SK-N-SH treated with all-trans-retinoic acid at 6 μM for 48 hours (cell line): ENCODE data around the gene LYZ.

Source experiments
- ATAC-seq: fragments of 200-7000 bp; cut with Tn5 transposase; 3 replicates; pipeline ENCODE4 v1.9.1; 2020; ENCODE audit warnings: mild to moderate bottlenecking, moderate library complexity
- ARNTL ChIP-seq: fragments of 450-650 bp; formaldehyde crosslinking; IDR thresholded peaks from 2 replicates; pipeline ENCODE4 v1.5.0; 2020; ENCODE audit warnings: low read depth, mild to moderate bottlenecking, moderate library complexity, borderline replicate concordance
- BACH2 ChIP-seq: fragments of 250-450 bp; sonication (Bioruptor Pico); IDR thresholded peaks from 2 replicates; pipeline ENCODE4 v1.9.0; 2021; ENCODE audit warnings: mild to moderate bottlenecking, borderline replicate concordance
- CSDC2 ChIP-seq: fragments of 250-450 bp; sonication (Bioruptor Pico); IDR thresholded peaks from 2 replicates; pipeline ENCODE4 v1.5.0; 2020; ENCODE audit warnings: mild to moderate bottlenecking, moderate library complexity
- ESRRG ChIP-seq: fragments of 250-450 bp; sonication (Bioruptor Pico); IDR thresholded peaks from 2 replicates; pipeline ENCODE4 v1.6.1; 2021; ENCODE audit warnings: mild to moderate bottlenecking
- GLIS3 ChIP-seq: fragments of 250-450 bp; sonication (Bioruptor Pico); IDR thresholded peaks from 2 replicates; pipeline ENCODE4 v1.5.0; 2020; ENCODE audit warnings: mild to moderate bottlenecking, moderate library complexity
- ISL1 ChIP-seq: fragments of 250-450 bp; sonication (Bioruptor Pico); IDR thresholded peaks from 2 replicates; pipeline ENCODE4 v2.1.2; 2022; ENCODE audit warnings: mild to moderate bottlenecking, moderate library complexity
- OSR1 ChIP-seq: fragments of 250-450 bp; sonication (Bioruptor Pico); IDR thresholded peaks from 2 replicates; pipeline ENCODE4 v1.8.0; 2022; ENCODE audit warnings: moderate library complexity, mild to moderate bottlenecking, inconsistent platforms
- TCF4 ChIP-seq: fragments of 250-450 bp; sonication (Bioruptor Pico); IDR thresholded peaks from 2 replicates; pipeline ENCODE4 v1.8.0; 2021; ENCODE audit warnings: mild to moderate bottlenecking, moderate library complexity, borderline replicate concordance
- TOX ChIP-seq: fragments of 250-450 bp; sonication (Bioruptor Pico); IDR thresholded peaks from 2 replicates; pipeline ENCODE4 v1.8.0; 2021; ENCODE audit warnings: mild to moderate bottlenecking, moderate library complexity, borderline replicate concordance
- ZC3H10 ChIP-seq: fragments of 250-450 bp; sonication (Bioruptor Pico); IDR thresholded peaks from 2 replicates; pipeline ENCODE4 v1.5.1; 2021; ENCODE audit warnings: mild to moderate bottlenecking, moderate library complexity
- ZFP3 ChIP-seq: fragments of 250-450 bp; sonication (Bioruptor Pico); IDR thresholded peaks from 2 replicates; pipeline ENCODE4 v1.5.0; 2020; ENCODE audit warnings: mild to moderate bottlenecking, moderate library complexity
- ZFP30 ChIP-seq: fragments of 450-650 bp; formaldehyde crosslinking; IDR thresholded peaks from 2 replicates; pipeline ENCODE4 v1.5.0; 2022; ENCODE audit warnings: mild to moderate bottlenecking, moderate library complexity
- ZNF565 ChIP-seq: fragments of 450-650 bp; formaldehyde crosslinking; conservative IDR thresholded peaks from 2 replicates; pipeline ENCODE4 v1.5.0; 2020; ENCODE audit warnings: low read depth, mild to moderate bottlenecking, moderate library complexity
- ZNF70 ChIP-seq: fragments of 450-650 bp; formaldehyde crosslinking; IDR thresholded peaks from 2 replicates; pipeline ENCODE4 v1.5.0; 2020; ENCODE audit warnings: mild to moderate bottlenecking, moderate library complexity
- ZNF8 ChIP-seq: fragments of 450-650 bp; formaldehyde crosslinking; IDR thresholded peaks from 2 replicates; pipeline ENCODE4 v1.5.0; 2020; ENCODE audit warnings: mild to moderate bottlenecking, moderate library complexity
- TF ChIP-seq, protein P1 (sequence below): fragments of 250-450 bp; sonication (Bioruptor Pico); IDR thresholded peaks from 2 replicates; pipeline ENCODE4 v1.8.0; 2020; ENCODE audit warnings: mild to moderate bottlenecking, moderate library complexity, borderline replicate concordance
- TF ChIP-seq, protein P2 (sequence below): fragments of 250-450 bp; sonication (Bioruptor Pico); IDR thresholded peaks from 2 replicates; pipeline ENCODE4 v1.5.0; 2020; ENCODE audit warnings: mild to moderate bottlenecking, moderate library complexity
- TF ChIP-seq, protein P3 (sequence below): fragments of 250-450 bp; sonication (Bioruptor Pico); IDR thresholded peaks from 2 replicates; pipeline ENCODE4 v1.5.1; 2020; ENCODE audit warnings: low read depth, mild to moderate bottlenecking, moderate library complexity
- TF ChIP-seq, protein P4 (sequence below): fragments of 250-450 bp; sonication (Bioruptor Pico); IDR thresholded peaks from 2 replicates; pipeline ENCODE4 v1.5.1; 2021; ENCODE audit warnings: mild to moderate bottlenecking, moderate library complexity
- TF ChIP-seq, protein P5 (sequence below): fragments of 250-450 bp; sonication (Bioruptor Pico); IDR thresholded peaks from 2 replicates; pipeline ENCODE4 v1.8.0; 2021; ENCODE audit warnings: low read depth, mild to moderate bottlenecking, moderate library complexity, borderline replicate concordance

LYZ gene

DNA sequence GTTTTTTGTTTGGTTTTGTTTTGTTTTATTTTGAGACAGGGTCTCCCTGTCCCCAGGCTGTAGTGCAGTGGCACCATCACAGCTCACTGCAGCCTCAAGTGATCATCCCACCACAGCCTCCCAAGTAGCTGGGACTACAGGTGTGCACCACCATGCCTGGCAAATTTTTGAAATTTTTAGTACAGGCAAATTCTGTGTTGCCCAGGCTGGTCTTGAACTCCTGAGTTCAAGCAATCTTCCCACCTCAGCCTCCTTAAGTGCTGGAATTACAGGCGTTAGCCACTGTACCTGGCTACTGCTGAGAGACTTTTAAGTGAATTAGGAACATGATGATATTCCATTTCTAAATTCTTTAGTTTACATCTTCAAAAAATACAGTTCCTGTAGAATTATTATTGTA, 2.6 kb downstream of the LYZ start:
- no peak for ATAC-seq
- TF ChIP-seq ZNF70 (CRISPR knock-in tag): no peak
- TF ChIP-seq GLIS3 (CRISPR knock-in tag): no peak
- no peak for TF ChIP-seq TCF4
- TF ChIP-seq BACH2 (CRISPR knock-in tag): no peak
- TF ChIP-seq ZFP3 (CRISPR knock-in tag): no peak
- no peak for TF ChIP-seq ARNTL (CRISPR knock-in tag)
- TF ChIP-seq, protein P1, sequence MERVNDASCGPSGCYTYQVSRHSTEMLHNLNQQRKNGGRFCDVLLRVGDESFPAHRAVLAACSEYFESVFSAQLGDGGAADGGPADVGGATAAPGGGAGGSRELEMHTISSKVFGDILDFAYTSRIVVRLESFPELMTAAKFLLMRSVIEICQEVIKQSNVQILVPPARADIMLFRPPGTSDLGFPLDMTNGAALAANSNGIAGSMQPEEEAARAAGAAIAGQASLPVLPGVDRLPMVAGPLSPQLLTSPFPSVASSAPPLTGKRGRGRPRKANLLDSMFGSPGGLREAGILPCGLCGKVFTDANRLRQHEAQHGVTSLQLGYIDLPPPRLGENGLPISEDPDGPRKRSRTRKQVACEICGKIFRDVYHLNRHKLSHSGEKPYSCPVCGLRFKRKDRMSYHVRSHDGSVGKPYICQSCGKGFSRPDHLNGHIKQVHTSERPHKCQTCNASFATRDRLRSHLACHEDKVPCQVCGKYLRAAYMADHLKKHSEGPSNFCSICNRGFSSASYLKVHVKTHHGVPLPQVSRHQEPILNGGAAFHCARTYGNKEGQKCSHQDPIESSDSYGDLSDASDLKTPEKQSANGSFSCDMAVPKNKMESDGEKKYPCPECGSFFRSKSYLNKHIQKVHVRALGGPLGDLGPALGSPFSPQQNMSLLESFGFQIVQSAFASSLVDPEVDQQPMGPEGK (CRISPR knock-in tag): no peak
- no peak for TF ChIP-seq ZNF8 (CRISPR knock-in tag)
- no peak for TF ChIP-seq ZC3H10

DNA sequence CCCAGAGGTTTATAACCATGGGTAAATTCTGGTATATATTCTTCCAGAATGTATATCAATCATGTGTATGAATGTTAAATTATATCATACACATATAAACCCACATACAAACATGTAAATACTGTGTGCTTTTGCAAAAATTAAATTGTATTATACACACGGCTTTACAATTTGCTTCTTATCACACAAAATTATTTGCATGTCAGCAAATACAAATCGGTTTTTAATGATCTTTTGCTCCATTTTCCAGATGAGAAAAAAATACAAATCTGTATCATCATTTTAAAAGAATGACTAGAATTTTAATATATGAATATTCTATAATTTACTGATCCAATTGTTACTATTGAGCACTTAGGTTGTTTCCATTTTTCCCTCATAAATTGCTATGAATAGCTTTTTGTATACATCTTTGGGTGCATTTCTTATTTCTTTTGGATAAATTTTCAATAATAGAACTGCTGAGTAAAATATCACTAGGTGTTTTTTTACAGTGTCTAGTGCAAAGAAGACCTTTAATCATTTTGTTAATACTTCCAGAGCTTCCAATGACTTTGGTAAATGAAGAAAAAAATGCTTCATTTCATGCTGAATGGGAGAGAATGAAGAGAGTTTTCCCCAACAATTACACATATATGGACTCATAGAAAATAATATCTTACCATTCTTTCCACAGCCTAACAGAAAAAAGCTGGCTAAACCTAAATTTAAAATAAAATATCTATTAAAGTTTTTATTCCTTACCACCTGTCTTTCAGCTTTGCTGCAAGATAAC, 3.5 kb downstream of the LYZ start:
- no peak for TF ChIP-seq ARNTL (CRISPR knock-in tag)
- ATAC-seq: no peak

DNA sequence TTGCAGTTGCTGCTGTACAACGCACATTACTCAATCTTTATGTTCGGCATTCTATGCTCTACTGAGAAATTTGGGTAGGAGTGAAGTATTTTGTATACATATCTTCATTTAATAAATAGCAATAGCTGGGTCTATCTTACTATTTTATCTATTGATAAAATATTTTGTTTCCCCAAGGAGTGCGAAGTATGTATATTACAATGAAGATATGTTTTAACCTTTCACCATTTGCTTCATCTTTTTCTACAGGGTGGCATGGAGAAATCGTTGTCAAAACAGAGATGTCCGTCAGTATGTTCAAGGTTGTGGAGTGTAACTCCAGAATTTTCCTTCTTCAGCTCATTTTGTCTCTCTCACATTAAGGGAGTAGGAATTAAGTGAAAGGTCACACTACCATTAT, 4.7 kb downstream of the LYZ start:
- ATAC-seq: no peak
- TF ChIP-seq, protein P2, sequence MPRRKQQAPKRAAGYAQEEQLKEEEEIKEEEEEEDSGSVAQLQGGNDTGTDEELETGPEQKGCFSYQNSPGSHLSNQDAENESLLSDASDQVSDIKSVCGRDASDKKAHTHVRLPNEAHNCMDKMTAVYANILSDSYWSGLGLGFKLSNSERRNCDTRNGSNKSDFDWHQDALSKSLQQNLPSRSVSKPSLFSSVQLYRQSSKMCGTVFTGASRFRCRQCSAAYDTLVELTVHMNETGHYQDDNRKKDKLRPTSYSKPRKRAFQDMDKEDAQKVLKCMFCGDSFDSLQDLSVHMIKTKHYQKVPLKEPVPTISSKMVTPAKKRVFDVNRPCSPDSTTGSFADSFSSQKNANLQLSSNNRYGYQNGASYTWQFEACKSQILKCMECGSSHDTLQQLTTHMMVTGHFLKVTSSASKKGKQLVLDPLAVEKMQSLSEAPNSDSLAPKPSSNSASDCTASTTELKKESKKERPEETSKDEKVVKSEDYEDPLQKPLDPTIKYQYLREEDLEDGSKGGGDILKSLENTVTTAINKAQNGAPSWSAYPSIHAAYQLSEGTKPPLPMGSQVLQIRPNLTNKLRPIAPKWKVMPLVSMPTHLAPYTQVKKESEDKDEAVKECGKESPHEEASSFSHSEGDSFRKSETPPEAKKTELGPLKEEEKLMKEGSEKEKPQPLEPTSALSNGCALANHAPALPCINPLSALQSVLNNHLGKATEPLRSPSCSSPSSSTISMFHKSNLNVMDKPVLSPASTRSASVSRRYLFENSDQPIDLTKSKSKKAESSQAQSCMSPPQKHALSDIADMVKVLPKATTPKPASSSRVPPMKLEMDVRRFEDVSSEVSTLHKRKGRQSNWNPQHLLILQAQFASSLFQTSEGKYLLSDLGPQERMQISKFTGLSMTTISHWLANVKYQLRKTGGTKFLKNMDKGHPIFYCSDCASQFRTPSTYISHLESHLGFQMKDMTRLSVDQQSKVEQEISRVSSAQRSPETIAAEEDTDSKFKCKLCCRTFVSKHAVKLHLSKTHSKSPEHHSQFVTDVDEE (CRISPR knock-in tag): no peak
- TF ChIP-seq ZFP30 (CRISPR knock-in tag) (no peak), CSDC2 (CRISPR knock-in tag) (no peak), ZNF565 (CRISPR knock-in tag) (no peak), ESRRG (CRISPR knock-in tag) (no peak), ZNF8 (CRISPR knock-in tag) (no peak), ISL1 (CRISPR knock-in tag) (no peak), ZC3H10 (no peak), TOX (CRISPR knock-in tag) (no peak), GLIS3 (CRISPR knock-in tag) (no peak), ZNF70 (CRISPR knock-in tag) (no peak), BACH2 (CRISPR knock-in tag) (no peak), OSR1 (CRISPR knock-in tag) (no peak), TCF4 (no peak)
- TF ChIP-seq, protein P3, sequence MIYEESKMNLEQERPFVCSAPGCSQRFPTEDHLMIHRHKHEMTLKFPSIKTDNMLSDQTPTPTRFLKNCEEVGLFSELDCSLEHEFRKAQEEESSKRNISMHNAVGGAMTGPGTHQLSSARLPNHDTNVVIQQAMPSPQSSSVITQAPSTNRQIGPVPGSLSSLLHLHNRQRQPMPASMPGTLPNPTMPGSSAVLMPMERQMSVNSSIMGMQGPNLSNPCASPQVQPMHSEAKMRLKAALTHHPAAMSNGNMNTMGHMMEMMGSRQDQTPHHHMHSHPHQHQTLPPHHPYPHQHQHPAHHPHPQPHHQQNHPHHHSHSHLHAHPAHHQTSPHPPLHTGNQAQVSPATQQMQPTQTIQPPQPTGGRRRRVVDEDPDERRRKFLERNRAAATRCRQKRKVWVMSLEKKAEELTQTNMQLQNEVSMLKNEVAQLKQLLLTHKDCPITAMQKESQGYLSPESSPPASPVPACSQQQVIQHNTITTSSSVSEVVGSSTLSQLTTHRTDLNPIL (CRISPR knock-in tag): no peak
- TF ChIP-seq, protein P4, sequence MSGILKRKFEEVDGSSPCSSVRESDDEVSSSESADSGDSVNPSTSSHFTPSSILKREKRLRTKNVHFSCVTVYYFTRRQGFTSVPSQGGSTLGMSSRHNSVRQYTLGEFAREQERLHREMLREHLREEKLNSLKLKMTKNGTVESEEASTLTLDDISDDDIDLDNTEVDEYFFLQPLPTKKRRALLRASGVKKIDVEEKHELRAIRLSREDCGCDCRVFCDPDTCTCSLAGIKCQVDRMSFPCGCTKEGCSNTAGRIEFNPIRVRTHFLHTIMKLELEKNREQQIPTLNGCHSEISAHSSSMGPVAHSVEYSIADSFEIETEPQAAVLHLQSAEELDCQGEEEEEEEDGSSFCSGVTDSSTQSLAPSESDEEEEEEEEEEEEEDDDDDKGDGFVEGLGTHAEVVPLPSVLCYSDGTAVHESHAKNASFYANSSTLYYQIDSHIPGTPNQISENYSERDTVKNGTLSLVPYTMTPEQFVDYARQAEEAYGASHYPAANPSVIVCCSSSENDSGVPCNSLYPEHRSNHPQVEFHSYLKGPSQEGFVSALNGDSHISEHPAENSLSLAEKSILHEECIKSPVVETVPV (CRISPR knock-in tag): no peak
- TF ChIP-seq, protein P5, sequence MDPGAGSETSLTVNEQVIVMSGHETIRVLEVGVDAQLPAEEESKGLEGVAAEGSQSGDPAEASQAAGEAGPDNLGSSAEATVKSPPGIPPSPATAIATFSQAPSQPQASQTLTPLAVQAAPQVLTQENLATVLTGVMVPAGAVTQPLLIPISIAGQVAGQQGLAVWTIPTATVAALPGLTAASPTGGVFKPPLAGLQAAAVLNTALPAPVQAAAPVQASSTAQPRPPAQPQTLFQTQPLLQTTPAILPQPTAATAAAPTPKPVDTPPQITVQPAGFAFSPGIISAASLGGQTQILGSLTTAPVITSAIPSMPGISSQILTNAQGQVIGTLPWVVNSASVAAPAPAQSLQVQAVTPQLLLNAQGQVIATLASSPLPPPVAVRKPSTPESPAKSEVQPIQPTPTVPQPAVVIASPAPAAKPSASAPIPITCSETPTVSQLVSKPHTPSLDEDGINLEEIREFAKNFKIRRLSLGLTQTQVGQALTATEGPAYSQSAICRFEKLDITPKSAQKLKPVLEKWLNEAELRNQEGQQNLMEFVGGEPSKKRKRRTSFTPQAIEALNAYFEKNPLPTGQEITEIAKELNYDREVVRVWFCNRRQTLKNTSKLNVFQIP (CRISPR knock-in tag): no peak
